Esophagus (tissue), 2 donors: Measurements from ENCODE around the gene PNP. TPM values are rescaled to one million over a fixed set of nuclear protein-coding genes. Genes with fewer than 3 reads are reported as not detected.
A peak's percentile ranks its signal among the peaks of the same experiment; 100 is the strongest.

Experiments used
- H3K27ac ChIP-seq, 2 donors: one replicate each; pipeline ENCODE4 v1.5.1; 2013; ENCODE audit warnings: low read depth in 2 of 2, mild to moderate bottlenecking in 2 of 2, inconsistent platforms in 1 of 2, low read length in 1 of 2, moderate library complexity in 1 of 2
- H3K27me3 ChIP-seq, 2 donors: one replicate each; pipeline ENCODE4 v1.6.1; 2013; ENCODE audit warnings: low read length in 2 of 2, control low read depth in 1 of 2, mild to moderate bottlenecking in 1 of 2; ENCODE audit not compliant: insufficient read depth in 2 of 2, control insufficient read depth in 1 of 2
- H3K36me3 ChIP-seq, 2 donors: one replicate each; pipeline ENCODE4 v1.6.1; 2013; ENCODE audit warnings: low read length in 1 of 2; ENCODE audit not compliant: control insufficient read depth in 2 of 2, insufficient read depth in 2 of 2
- H3K4me1 ChIP-seq, 2 donors: one replicate each; pipeline ENCODE4 v1.6.1; 2013; ENCODE audit warnings: low read length in 1 of 2; ENCODE audit not compliant: control insufficient read depth in 2 of 2, insufficient read depth in 2 of 2
- H3K4me3 ChIP-seq, 2 donors: one replicate each; pipeline ENCODE4 v1.5.1; 2013; ENCODE audit warnings: low read length in 2 of 2, mild to moderate bottlenecking in 2 of 2, low read depth in 1 of 2, moderate library complexity in 1 of 2
- H3K9me3 ChIP-seq, 2 donors: one replicate each; pipeline ENCODE4 v1.6.1; 2013; ENCODE audit warnings: mild to moderate bottlenecking in 2 of 2, low read depth in 1 of 2, low read length in 1 of 2, moderate library complexity in 1 of 2; ENCODE audit not compliant: control insufficient read depth in 2 of 2, insufficient read depth in 1 of 2
- WGBS, 2 donors: extraction: QIAGEN DNeasy Blood & Tissue Kit; methylation state at CpG; one replicate each; pipeline ENCODE4 v1.1.7; 2013; 5-methylcytosine and 5-hydroxymethylcytosine counted together
- polyA plus RNA-seq, 2 donors: library from polyadenylated mRNA; stranded (reverse); fragments of 200-250 nt; gene quantifications; one replicate each; pipeline ENCODE4 v1.2.3, GENCODE V29; 2013
- donor health status: healthy with polysubstance abuse.
- donor health status: Bipolar disorder and iron deficiency.

PNP gene
- 100 to 1,000 TPM in 1 of 2 donors, 10 to 100 TPM in 1; 40.6 to 121 TPM for polyA plus RNA-seq

- peak within 1 kb of the TSS; percentile 93 to 98 for H3K27ac ChIP-seq
- H3K27me3 ChIP-seq: no peaks in the 10 kb centered on the region
- no peaks in the 10 kb centered on the region for H3K4me1 ChIP-seq
- no peaks in the 10 kb centered on the region for H3K9me3 ChIP-seq
- WGBS, 2 donors: 0 to 1% methylated on average over 40 of the region's 40 CpGs
- H3K36me3 ChIP-seq: peaks cover 0 to 4% of the 10 kb centered on the region in 2 donors
- peak within 1 kb of the TSS; percentile 82 to 88 for H3K4me3 ChIP-seq
These were observed at the start of gene PNP for GRCh38 chr14:20469242-20469889. Gene PNP, plus strand, starts transcription at chr14:20469406. Its CDS starts 119 bp downstream, at chr14:20469525.

GRCh38 chr14:20419419-20419818 is 49.8 kb upstream of the PNP start:
- H3K36me3 ChIP-seq: no peaks in the 10 kb centered on the region
- H3K9me3 ChIP-seq: no peaks in the 10 kb centered on the region
- H3K4me3 ChIP-seq: no peak overlapping the region
- no peaks in the 10 kb centered on the region for H3K4me1 ChIP-seq
- no peaks in the 10 kb centered on the region for H3K27me3 ChIP-seq
- WGBS, 2 donors: 72% methylated on average over 1 of the region's 1 CpG
- no peak overlapping the region for H3K27ac ChIP-seq

- H3K27me3 ChIP-seq: no peaks in the 10 kb centered on the region
- 56 to 63% methylated on average over 2 of the region's 2 CpGs for WGBS, 2 donors
These were observed 47.9 kb upstream of the PNP start for GRCh38 chr14:20421267-20421666.

GRCh38 chr14:20422886-20423285 is 46.3 kb upstream of the PNP start:
- H3K27me3 ChIP-seq: no peaks in the 10 kb centered on the region
- H3K27ac ChIP-seq: no peak overlapping the region
- H3K36me3 ChIP-seq: no peaks in the 10 kb centered on the region
- no peaks in the 10 kb centered on the region for H3K9me3 ChIP-seq
- 39 to 47% methylated on average over 2 of the region's 2 CpGs for WGBS, 2 donors
- no peaks in the 10 kb centered on the region for H3K4me1 ChIP-seq
- no peak overlapping the region for H3K4me3 ChIP-seq

More at GRCh38 chr14:20421267-20421666, 47.9 kb upstream of the PNP start:
- Histone ChIP-seq H3K36me3 (no peaks in the 10 kb centered on the region), H3K9me3 (no peaks in the 10 kb centered on the region), H3K27ac (no peak overlapping the region), H3K4me3 (no peak overlapping the region), H3K4me1 (no peaks in the 10 kb centered on the region)

GRCh38 chr14:20424851-20425250 is 44.4 kb upstream of the PNP start:
- 35 to 36% methylated on average over 2 of the region's 2 CpGs for WGBS, 2 donors
- Histone ChIP-seq H3K27ac (no peak overlapping the region), H3K4me3 (no peak overlapping the region), H3K4me1 (no peaks in the 10 kb centered on the region), H3K36me3 (no peaks in the 10 kb centered on the region), H3K27me3 (no peaks in the 10 kb centered on the region), H3K9me3 (no peaks in the 10 kb centered on the region)

- no peaks in the 10 kb centered on the region for H3K4me1 ChIP-seq
- no peak overlapping the region for H3K4me3 ChIP-seq
- H3K27ac ChIP-seq: no peak overlapping the region
- no peaks in the 10 kb centered on the region for H3K9me3 ChIP-seq
- WGBS, 2 donors: 48 to 60% methylated on average over 5 of the region's 5 CpGs
- peaks cover 0 to 3% of the 10 kb centered on the region in 2 donors for H3K36me3 ChIP-seq
- no peaks in the 10 kb centered on the region for H3K27me3 ChIP-seq
These were observed 41.8 kb upstream of the PNP start for GRCh38 chr14:20427231-20428009.

- 82 to 84% methylated on average over 5 of the region's 5 CpGs for WGBS, 2 donors
- H3K36me3 ChIP-seq: peaks cover 0 to 3% of the 10 kb centered on the region in 2 donors
- H3K4me1 ChIP-seq: no peaks in the 10 kb centered on the region
- H3K4me3 ChIP-seq: no peak overlapping the region
- H3K27ac ChIP-seq: no peak overlapping the region
- H3K9me3 ChIP-seq: no peaks in the 10 kb centered on the region
- no peaks in the 10 kb centered on the region for H3K27me3 ChIP-seq
These were observed 41.2 kb upstream of the PNP start for GRCh38 chr14:20428010-20428365.

GRCh38 chr14:20428802-20429201 is 40.4 kb upstream of the PNP start:
- H3K4me1 ChIP-seq: no peaks in the 10 kb centered on the region
- H3K4me3 ChIP-seq: no peak overlapping the region
- no peaks in the 10 kb centered on the region for H3K9me3 ChIP-seq
- H3K27me3 ChIP-seq: no peaks in the 10 kb centered on the region
- 44 to 59% methylated on average over 5 of the region's 5 CpGs for WGBS, 2 donors
- H3K27ac ChIP-seq: no peak overlapping the region
- peaks cover 0 to 3% of the 10 kb centered on the region in 2 donors for H3K36me3 ChIP-seq

- H3K4me3 ChIP-seq: no peak overlapping the region
- 74 to 76% methylated on average over 30 of the region's 30 CpGs for WGBS, 2 donors
- H3K36me3 ChIP-seq: peaks cover 0 to 3% of the 10 kb centered on the region in 2 donors
- no peaks in the 10 kb centered on the region for H3K27me3 ChIP-seq
- no peak overlapping the region for H3K27ac ChIP-seq
- no peaks in the 10 kb centered on the region for H3K9me3 ChIP-seq
- H3K4me1 ChIP-seq: no peaks in the 10 kb centered on the region
These were observed 39.2 kb upstream of the PNP start for GRCh38 chr14:20429801-20430669.
